ENCODE data around the gene RNF38.

The RNF38 gene

DNA sequence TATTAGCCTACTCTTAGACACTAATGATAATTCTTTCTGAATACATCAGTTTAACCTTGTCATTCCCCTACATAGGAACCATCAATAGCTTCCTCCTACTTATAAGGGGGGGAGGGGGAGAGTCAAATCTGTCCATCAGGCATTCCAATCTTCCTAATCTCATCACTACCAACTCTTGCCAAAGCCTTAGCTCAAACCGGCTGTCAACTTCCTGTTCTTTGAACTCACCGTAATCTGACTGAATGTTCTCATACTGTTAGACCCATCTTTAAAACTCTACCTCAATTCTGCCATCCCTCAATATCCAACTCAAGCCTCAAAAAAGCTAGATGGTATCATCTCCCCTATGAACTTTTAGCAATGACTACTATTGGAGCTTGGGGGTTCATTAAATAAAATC lies 41.9 kb upstream of the RNF38 start:
- H3K9me2 ChIP-seq (replicated peaks; ENCODE audit: control insufficient read depth, low read length) = no peaks in the 10 kb centered on the region
- no peaks in the 10 kb centered on the region for H3K36me3 ChIP-seq (ENCODE audit: control insufficient read depth, low read length)
- H3K79me2 ChIP-seq (ENCODE audit: control insufficient read depth, low read length) = peaks cover 64% of the 10 kb centered on the region
- no peak overlapping the region for H3K27ac ChIP-seq (ENCODE audit: low read depth, low read length)
- H4K20me1 ChIP-seq (ENCODE audit: control insufficient read depth, insufficient read depth, low read depth, low read length) = peaks cover 6% of the 10 kb centered on the region; the same call in 1 of the 2 replicates
- H3K4me2 ChIP-seq (ENCODE audit: low read length) = no peak overlapping the region
- TF ChIP-seq, protein P1, sequence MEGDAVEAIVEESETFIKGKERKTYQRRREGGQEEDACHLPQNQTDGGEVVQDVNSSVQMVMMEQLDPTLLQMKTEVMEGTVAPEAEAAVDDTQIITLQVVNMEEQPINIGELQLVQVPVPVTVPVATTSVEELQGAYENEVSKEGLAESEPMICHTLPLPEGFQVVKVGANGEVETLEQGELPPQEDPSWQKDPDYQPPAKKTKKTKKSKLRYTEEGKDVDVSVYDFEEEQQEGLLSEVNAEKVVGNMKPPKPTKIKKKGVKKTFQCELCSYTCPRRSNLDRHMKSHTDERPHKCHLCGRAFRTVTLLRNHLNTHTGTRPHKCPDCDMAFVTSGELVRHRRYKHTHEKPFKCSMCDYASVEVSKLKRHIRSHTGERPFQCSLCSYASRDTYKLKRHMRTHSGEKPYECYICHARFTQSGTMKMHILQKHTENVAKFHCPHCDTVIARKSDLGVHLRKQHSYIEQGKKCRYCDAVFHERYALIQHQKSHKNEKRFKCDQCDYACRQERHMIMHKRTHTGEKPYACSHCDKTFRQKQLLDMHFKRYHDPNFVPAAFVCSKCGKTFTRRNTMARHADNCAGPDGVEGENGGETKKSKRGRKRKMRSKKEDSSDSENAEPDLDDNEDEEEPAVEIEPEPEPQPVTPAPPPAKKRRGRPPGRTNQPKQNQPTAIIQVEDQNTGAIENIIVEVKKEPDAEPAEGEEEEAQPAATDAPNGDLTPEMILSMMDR (IDR thresholded peaks at IDR 0.05; ENCODE audit: low read depth, low read length, poor library complexity, severe bottlenecking) = no peak
- no peak for TF ChIP-seq EZH2phosphoT487 (IDR thresholded peaks at IDR 0.05; ENCODE audit: borderline replicate concordance, low read length)
- H3K4me3 ChIP-seq (ENCODE audit: low read length) = no peak overlapping the region
- H3K27me3 ChIP-seq (ENCODE audit: control insufficient read depth, low read length) = no peaks in the 10 kb centered on the region
- H3K9me3 ChIP-seq (ENCODE audit: control insufficient read depth, insufficient read depth, low read length) = no peaks in the 10 kb centered on the region
- no peaks in the 10 kb centered on the region for H3K4me1 ChIP-seq (ENCODE audit: control insufficient read depth, low read length)
- 0 out of 2 replicates have a peak, but pooled peaks cover 3% of the 10 kb centered on the region for H3F3A ChIP-seq (ENCODE audit: control insufficient read depth, insufficient read depth)

DNA sequence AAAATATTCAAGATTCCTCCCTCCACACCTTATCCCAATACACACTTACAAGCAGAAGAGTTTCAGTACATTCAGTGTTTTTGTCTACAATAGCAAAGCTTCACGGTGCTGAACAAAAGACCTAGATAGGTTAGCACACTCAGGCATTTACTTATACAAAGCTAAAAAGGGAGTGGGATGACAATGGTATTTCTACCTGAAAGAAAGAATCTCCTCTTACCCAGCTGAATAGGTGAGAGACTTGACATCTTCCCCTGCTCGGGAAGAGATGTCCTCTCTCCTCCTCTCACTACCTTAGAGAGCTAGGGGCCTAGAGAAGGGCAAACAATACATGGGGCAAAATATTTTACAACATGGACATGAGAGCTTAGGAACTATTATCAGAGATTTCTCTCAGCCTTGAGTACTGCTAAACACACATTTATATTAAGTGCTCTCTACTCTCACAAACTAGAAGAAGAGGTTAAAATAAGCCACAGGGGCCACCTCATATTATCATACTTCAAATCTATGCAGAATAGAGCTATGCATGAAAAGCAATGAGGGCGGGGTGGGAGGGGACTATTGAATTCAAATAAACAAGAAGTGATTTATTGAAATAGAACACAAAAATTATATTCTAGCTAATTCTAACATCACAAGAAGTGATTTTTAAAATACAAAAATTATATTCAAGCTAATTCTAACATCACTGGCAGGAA lies 38.6 kb upstream of the RNF38 start:
- Histone ChIP-seq H3K4me3 (ENCODE audit: low read length) (no peak overlapping the region), H3K27ac (ENCODE audit: low read depth, low read length) (no peak overlapping the region), H3K27me3 (ENCODE audit: control insufficient read depth, low read length) (no peaks in the 10 kb centered on the region), H3K9me3 (ENCODE audit: control insufficient read depth, insufficient read depth, low read length) (no peaks in the 10 kb centered on the region), H3K4me2 (ENCODE audit: low read length) (no peak overlapping the region), H4K20me1 (ENCODE audit: control insufficient read depth, insufficient read depth, low read depth, low read length) (peaks cover 6% of the 10 kb centered on the region; the same call in 1 of the 2 replicates), H3K79me2 (ENCODE audit: control insufficient read depth, low read length) (peaks cover 60% of the 10 kb centered on the region), H3K4me1 (ENCODE audit: control insufficient read depth, low read length) (no peaks in the 10 kb centered on the region), H3K9me2 (replicated peaks; ENCODE audit: control insufficient read depth, low read length) (no peaks in the 10 kb centered on the region), H3F3A (ENCODE audit: control insufficient read depth, insufficient read depth) (peaks cover 3% of the 10 kb centered on the region; the same call in 1 of the 2 replicates), H3K36me3 (ENCODE audit: control insufficient read depth, low read length) (no peaks in the 10 kb centered on the region)
- TF ChIP-seq, protein P1 (IDR thresholded peaks at IDR 0.05; ENCODE audit: low read depth, low read length, poor library complexity, severe bottlenecking) = no peak
- TF ChIP-seq EZH2phosphoT487 (IDR thresholded peaks at IDR 0.05; ENCODE audit: borderline replicate concordance, low read length) = no peak

DNA sequence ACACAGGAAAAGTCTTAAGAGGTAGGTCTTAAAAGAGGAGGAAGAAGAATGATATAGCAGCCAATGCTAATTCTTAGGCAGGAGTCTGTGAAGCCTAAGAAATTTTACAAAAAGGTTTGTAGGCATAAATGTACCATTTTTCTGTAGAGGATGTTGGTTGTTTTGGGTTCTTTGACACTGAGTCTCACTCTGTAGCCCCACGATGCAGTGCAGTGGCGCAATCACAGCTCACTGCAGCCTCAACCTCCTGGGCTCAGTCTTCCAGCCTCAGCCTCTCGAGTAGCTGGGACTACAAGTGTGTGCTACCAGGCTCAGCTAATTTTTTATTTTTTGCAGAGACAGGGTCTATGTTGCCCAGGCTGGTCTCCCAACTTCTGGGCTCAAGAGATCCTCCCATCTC lies 37.7 kb upstream of the RNF38 start:
- Histone ChIP-seq H3K4me3 (ENCODE audit: low read length) (no peak overlapping the region), H3K9me2 (replicated peaks; ENCODE audit: control insufficient read depth, low read length) (no peaks in the 10 kb centered on the region), H3K79me2 (ENCODE audit: control insufficient read depth, low read length) (peaks cover 55% of the 10 kb centered on the region), H3K9me3 (ENCODE audit: control insufficient read depth, insufficient read depth, low read length) (no peaks in the 10 kb centered on the region), H3K4me2 (ENCODE audit: low read length) (no peak overlapping the region), H3K27me3 (ENCODE audit: control insufficient read depth, low read length) (no peaks in the 10 kb centered on the region), H3K27ac (ENCODE audit: low read depth, low read length) (no peak overlapping the region), H4K20me1 (ENCODE audit: control insufficient read depth, insufficient read depth, low read depth, low read length) (peaks cover 6% of the 10 kb centered on the region; the same call in 1 of the 2 replicates), H3F3A (ENCODE audit: control insufficient read depth, insufficient read depth) (peaks cover 3% of the 10 kb centered on the region; the same call in 1 of the 2 replicates), H3K4me1 (ENCODE audit: control insufficient read depth, low read length) (no peaks in the 10 kb centered on the region), H3K36me3 (ENCODE audit: control insufficient read depth, low read length) (no peaks in the 10 kb centered on the region)
- TF ChIP-seq, protein P1 (IDR thresholded peaks at IDR 0.05; ENCODE audit: low read depth, low read length, poor library complexity, severe bottlenecking) = no peak
- TF ChIP-seq EZH2phosphoT487 (IDR thresholded peaks at IDR 0.05; ENCODE audit: borderline replicate concordance, low read length) = no peak

Measured in DOHH2 (cell line).